ENCODE data around the gene LEFTY2. TPM values are rescaled to one million over a fixed set of nuclear protein-coding genes. Genes with fewer than 3 reads are reported as not detected.
"Not testable (repeated sequence)": the region's sequence is repeated elsewhere in the genome, so short reads cannot be mapped to it uniquely, and the experiment has no call there.

Gene LEFTY2
- total and polyA plus RNA-seq, 3 experiments from 2014 or later: not detected

GRCh38 chr1:225934711-225935110 lies 6.3 kb downstream of the LEFTY2 start:
- POLR2A ChIA-PET: interaction anchor here (0.9 kb wide), 1 partner anchor 11 kb away, joined by 3 read pairs; the partner anchor contains the start of gene PYCR2
- CTCF ChIA-PET: interaction anchor here (0.6 to 1.0 kb wide), 2 partner anchors 23 to 50 kb away, joined by 3 to 4 read pairs; no protein-coding TSS in a partner anchor
- Histone ChIP-seq H3K36me3 (ENCODE audit: insufficient read depth, low read length) (no peaks in the 10 kb centered on the region), H3K4me3 (ENCODE audit: low read length) (no peak overlapping the region), H3K4me1 (ENCODE audit: insufficient read depth, low read length) (no peaks in the 10 kb centered on the region), H3K9me3 (ENCODE audit: low read length) (no peaks in the 10 kb centered on the region), H3K27me3 (ENCODE audit: insufficient read depth, low read length, poor library complexity, severe bottlenecking) (no peaks in the 10 kb centered on the region), H3K27ac (ENCODE audit: low read depth, low read length) (no peak overlapping the region)
- Mint-ChIP-seq H3K4me1 (no peaks in the 10 kb centered on the region), H3K36me3 (no peaks in the 10 kb centered on the region), H3K27me3 (no peaks in the 10 kb centered on the region), H3K9me3 (no peaks in the 10 kb centered on the region), H3K4me3 (no peak overlapping the region), H3K27ac (no peak overlapping the region)
- no peak for DNase-seq

GRCh38 chr1:225933072-225933471 lies 7.9 kb downstream of the LEFTY2 start:
- Mint-ChIP-seq H3K36me3 (no peaks in the 10 kb centered on the region), H3K4me3 (no peak overlapping the region), H3K27me3 (no peaks in the 10 kb centered on the region), H3K9me3 (no peaks in the 10 kb centered on the region), H3K27ac (no peak overlapping the region), H3K4me1 (peaks cover 9 to 12% (median 9%) of the 10 kb centered on the region in 3 donors)
- H3K27ac ChIP-seq (ENCODE audit: low read depth, low read length): no peak overlapping the region
- peaks cover 9% of the 10 kb centered on the region for H3K4me1 ChIP-seq (ENCODE audit: insufficient read depth, low read length)
- no peak overlapping the region for H3K4me3 ChIP-seq (ENCODE audit: low read length)
- no peak for DNase-seq
- H3K27me3 ChIP-seq (ENCODE audit: insufficient read depth, low read length, poor library complexity, severe bottlenecking): no peaks in the 10 kb centered on the region
- ChIA-PET POLR2A (interaction anchor here (0.7 kb wide), 2 partner anchors 99 to 134 kb away, joined by 3 to 5 read pairs; no protein-coding TSS in a partner anchor), CTCF (interaction anchor here (1.1 kb wide), 1 partner anchor 10 kb away, joined by 3 read pairs; no protein-coding TSS in a partner anchor)
- H3K9me3 ChIP-seq (ENCODE audit: low read length): no peaks in the 10 kb centered on the region
- no peaks in the 10 kb centered on the region for H3K36me3 ChIP-seq (ENCODE audit: insufficient read depth, low read length)

- POLR2A ChIA-PET: no interaction called here
- no peaks in the 10 kb centered on the region for H3K36me3 Mint-ChIP-seq
- no peaks in the 10 kb centered on the region for H3K27me3 Mint-ChIP-seq
- H3K27ac Mint-ChIP-seq: peak overlapping the region in 1 of 8 donors; percentile 71
- H3K4me1 Mint-ChIP-seq: peaks cover 9 to 12% (median 11%) of the 10 kb centered on the region in 3 donors
- no peak for DNase-seq
- H3K9me3 Mint-ChIP-seq: no peaks in the 10 kb centered on the region
- H3K4me1 ChIP-seq (ENCODE audit: insufficient read depth, low read length): peaks cover 18% of the 10 kb centered on the region
- peak overlapping the region in 1 of 7 donors; percentile 54 for H3K4me3 Mint-ChIP-seq
- no peaks in the 10 kb centered on the region for H3K9me3 ChIP-seq (ENCODE audit: low read length)
- no peaks in the 10 kb centered on the region for H3K27me3 ChIP-seq (ENCODE audit: insufficient read depth, low read length, poor library complexity, severe bottlenecking)
- H3K36me3 ChIP-seq (ENCODE audit: insufficient read depth, low read length): no peaks in the 10 kb centered on the region
- no peak overlapping the region for H3K4me3 ChIP-seq (ENCODE audit: low read length)
- CTCF ChIA-PET: interaction anchor here (1.5 kb wide), 1 partner anchor 13 kb away, joined by 4 read pairs; no protein-coding TSS in a partner anchor
- peak overlapping the region; percentile 70 for H3K27ac ChIP-seq (ENCODE audit: low read depth, low read length)
These were observed 9.5 kb downstream of the LEFTY2 start for GRCh38 chr1:225931270-225932136.

- Histone ChIP-seq H3K9me3 (ENCODE audit: low read length) (no peaks in the 10 kb centered on the region), H3K36me3 (ENCODE audit: insufficient read depth, low read length) (no peaks in the 10 kb centered on the region), H3K4me1 (ENCODE audit: insufficient read depth, low read length) (peaks cover 19% of the 10 kb centered on the region), H3K27me3 (ENCODE audit: insufficient read depth, low read length, poor library complexity, severe bottlenecking) (no peaks in the 10 kb centered on the region), H3K4me3 (ENCODE audit: low read length) (no peak overlapping the region), H3K27ac (ENCODE audit: low read depth, low read length) (peak overlapping the region; percentile 70)
- ChIA-PET POLR2A (interaction anchor here (0.7 kb wide), 1 partner anchor 33 kb away, joined by 5 read pairs; no protein-coding TSS in a partner anchor), CTCF (interaction anchor here (1.5 kb wide), 1 partner anchor 14 kb away, joined by 4 read pairs; no protein-coding TSS in a partner anchor)
- no peaks in the 10 kb centered on the region for H3K36me3 Mint-ChIP-seq
- peaks cover 9 to 12% (median 12%) of the 10 kb centered on the region in 3 donors for H3K4me1 Mint-ChIP-seq
- DNase-seq: no peak
- no peaks in the 10 kb centered on the region for H3K27me3 Mint-ChIP-seq
- H3K9me3 Mint-ChIP-seq: no peaks in the 10 kb centered on the region
- no peak overlapping the region for H3K4me3 Mint-ChIP-seq
- H3K27ac Mint-ChIP-seq: peak overlapping the region in 2 of 8 donors; percentile 71 to 79
These were observed 10.5 kb downstream of the LEFTY2 start for GRCh38 chr1:225930566-225930965.

GRCh38 chr1:225929462-225929861 lies 11.6 kb downstream of the LEFTY2 start:
- POLR2A ChIA-PET: interaction anchor here (1.2 kb wide), 1 partner anchor 151 kb away, joined by 3 read pairs; the partner anchor contains the start of gene SRP9
- CTCF ChIA-PET: interaction anchor here (0.7 to 1.5 kb wide), 5 partner anchors 13 to 455 kb away, joined by 3 to 4 read pairs (median 3); partner anchors contain the start of gene TMEM63A
- H3K27me3 Mint-ChIP-seq; H3K9me3 Mint-ChIP-seq; H3K36me3 Mint-ChIP-seq; H3K27me3 ChIP-seq (ENCODE audit: insufficient read depth, low read length, poor library complexity, severe bottlenecking); H3K36me3 ChIP-seq (ENCODE audit: insufficient read depth, low read length); H3K4me3 ChIP-seq (ENCODE audit: low read length); H3K9me3 ChIP-seq (ENCODE audit: low read length): not testable (repeated sequence)
- Histone ChIP-seq H3K4me1 (ENCODE audit: insufficient read depth, low read length) (peaks cover 24% of the 10 kb centered on the region), H3K27ac (ENCODE audit: low read depth, low read length) (peak overlapping the region; percentile 82)
- peak overlapping the region in 3 of 8 donors; percentile 26 to 66 (median 57) for H3K27ac Mint-ChIP-seq
- H3K4me3 Mint-ChIP-seq: peak overlapping the region in 1 of 7 donors; percentile 10
- DNase-seq: peak in 1 of 5 donors; percentile 20
- peaks cover 13 to 20% (median 15%) of the 10 kb centered on the region in 3 donors for H3K4me1 Mint-ChIP-seq

- peak overlapping the region in 3 of 7 donors; percentile 17 to 44 (median 33) for H3K4me3 Mint-ChIP-seq
- Histone ChIP-seq H3K27ac (ENCODE audit: low read depth, low read length) (peak overlapping the region; percentile 82), H3K9me3 (ENCODE audit: low read length) (no peaks in the 10 kb centered on the region), H3K27me3 (ENCODE audit: insufficient read depth, low read length, poor library complexity, severe bottlenecking) (no peaks in the 10 kb centered on the region), H3K4me1 (ENCODE audit: insufficient read depth, low read length) (peaks cover 26% of the 10 kb centered on the region), H3K36me3 (ENCODE audit: insufficient read depth, low read length) (no peaks in the 10 kb centered on the region), H3K4me3 (ENCODE audit: low read length) (no peak overlapping the region)
- H3K27me3 Mint-ChIP-seq: no peaks in the 10 kb centered on the region
- no peaks in the 10 kb centered on the region for H3K9me3 Mint-ChIP-seq
- CTCF ChIA-PET: interaction anchor here (0.7 to 1.0 kb wide), 4 partner anchors 12 to 454 kb away, joined by 3 read pairs; partner anchors contain the start of gene TMEM63A
- peak overlapping the region; percentile 56 to 89 (median 78) for H3K27ac Mint-ChIP-seq
- DNase-seq: peak in 1 of 5 donors; percentile 54
- H3K4me1 Mint-ChIP-seq: peaks cover 18 to 25% (median 20%) of the 10 kb centered on the region in 3 donors
- POLR2A ChIA-PET: interaction anchor here (1.2 kb wide), 1 partner anchor 150 kb away, joined by 3 read pairs; the partner anchor contains the start of gene SRP9
- peaks cover 0 to 6% (median 0%) of the 10 kb centered on the region in 3 donors for H3K36me3 Mint-ChIP-seq
These were observed 12.5 kb downstream of the LEFTY2 start for GRCh38 chr1:225928186-225929175.

- Histone ChIP-seq H3K27ac (ENCODE audit: low read depth, low read length) (peak overlapping the region; percentile 58), H3K9me3 (ENCODE audit: low read length) (no peaks in the 10 kb centered on the region), H3K27me3 (ENCODE audit: insufficient read depth, low read length, poor library complexity, severe bottlenecking) (no peaks in the 10 kb centered on the region), H3K4me1 (ENCODE audit: insufficient read depth, low read length) (peaks cover 42% of the 10 kb centered on the region), H3K4me3 (ENCODE audit: low read length) (no peak overlapping the region), H3K36me3 (ENCODE audit: insufficient read depth, low read length) (peaks cover 7% of the 10 kb centered on the region)
- DNase-seq: no peak
- ChIA-PET POLR2A (no interaction called here), CTCF (interaction anchor here (1.1 kb wide), 1 partner anchor 10 kb away, joined by 3 read pairs; no protein-coding TSS in a partner anchor)
- H3K27me3 Mint-ChIP-seq: no peaks in the 10 kb centered on the region
- peak overlapping the region in 3 of 8 donors; percentile 15 to 69 (median 36) for H3K27ac Mint-ChIP-seq
- peak overlapping the region in 2 of 7 donors; percentile 36 to 71 for H3K4me3 Mint-ChIP-seq
- H3K36me3 Mint-ChIP-seq: peaks cover 0 to 20% (median 0%) of the 10 kb centered on the region in 3 donors
- H3K4me1 Mint-ChIP-seq: peaks cover 27 to 39% (median 31%) of the 10 kb centered on the region in 3 donors
- H3K9me3 Mint-ChIP-seq: no peaks in the 10 kb centered on the region
These were observed 14.4 kb downstream of the LEFTY2 start for GRCh38 chr1:225926551-225927113.

Measured in CD8-positive, alpha-beta memory T cell (primary cell).